ENCODE measurements around the gene XRCC5.

DNA sequence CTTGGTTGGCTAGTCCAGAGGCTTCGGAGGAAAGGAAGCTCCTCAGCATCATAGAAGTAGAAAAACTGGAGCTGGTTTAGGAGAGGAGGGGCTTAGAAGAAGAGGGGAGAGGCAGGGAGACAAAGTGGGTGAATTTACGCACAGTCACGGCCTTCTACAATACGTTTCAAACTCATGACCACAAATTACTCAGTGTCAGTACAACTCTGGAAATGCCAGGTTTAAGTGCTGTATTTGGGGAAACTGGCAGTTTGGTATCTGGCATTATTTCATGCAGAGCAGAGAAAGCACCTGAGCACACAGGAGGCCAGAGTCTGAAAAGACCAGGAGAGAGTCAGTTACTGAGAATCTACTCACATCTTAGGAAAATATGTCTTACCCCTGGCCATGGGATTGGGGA is 55.4 kb downstream of the XRCC5 start:
- TF ChIP-seq TAF1 (IDR thresholded peaks at IDR 0.05; ENCODE audit: borderline replicate concordance, insufficient read depth, low read length) (no peak), POLR2AphosphoS5 (IDR thresholded peaks at IDR 0.05; ENCODE audit: low read depth, low read length) (no peak), SIN3A (IDR thresholded peaks at IDR 0.05; ENCODE audit: borderline replicate concordance, insufficient read depth, low read length) (no peak)
- TF ChIP-seq, protein P1, sequence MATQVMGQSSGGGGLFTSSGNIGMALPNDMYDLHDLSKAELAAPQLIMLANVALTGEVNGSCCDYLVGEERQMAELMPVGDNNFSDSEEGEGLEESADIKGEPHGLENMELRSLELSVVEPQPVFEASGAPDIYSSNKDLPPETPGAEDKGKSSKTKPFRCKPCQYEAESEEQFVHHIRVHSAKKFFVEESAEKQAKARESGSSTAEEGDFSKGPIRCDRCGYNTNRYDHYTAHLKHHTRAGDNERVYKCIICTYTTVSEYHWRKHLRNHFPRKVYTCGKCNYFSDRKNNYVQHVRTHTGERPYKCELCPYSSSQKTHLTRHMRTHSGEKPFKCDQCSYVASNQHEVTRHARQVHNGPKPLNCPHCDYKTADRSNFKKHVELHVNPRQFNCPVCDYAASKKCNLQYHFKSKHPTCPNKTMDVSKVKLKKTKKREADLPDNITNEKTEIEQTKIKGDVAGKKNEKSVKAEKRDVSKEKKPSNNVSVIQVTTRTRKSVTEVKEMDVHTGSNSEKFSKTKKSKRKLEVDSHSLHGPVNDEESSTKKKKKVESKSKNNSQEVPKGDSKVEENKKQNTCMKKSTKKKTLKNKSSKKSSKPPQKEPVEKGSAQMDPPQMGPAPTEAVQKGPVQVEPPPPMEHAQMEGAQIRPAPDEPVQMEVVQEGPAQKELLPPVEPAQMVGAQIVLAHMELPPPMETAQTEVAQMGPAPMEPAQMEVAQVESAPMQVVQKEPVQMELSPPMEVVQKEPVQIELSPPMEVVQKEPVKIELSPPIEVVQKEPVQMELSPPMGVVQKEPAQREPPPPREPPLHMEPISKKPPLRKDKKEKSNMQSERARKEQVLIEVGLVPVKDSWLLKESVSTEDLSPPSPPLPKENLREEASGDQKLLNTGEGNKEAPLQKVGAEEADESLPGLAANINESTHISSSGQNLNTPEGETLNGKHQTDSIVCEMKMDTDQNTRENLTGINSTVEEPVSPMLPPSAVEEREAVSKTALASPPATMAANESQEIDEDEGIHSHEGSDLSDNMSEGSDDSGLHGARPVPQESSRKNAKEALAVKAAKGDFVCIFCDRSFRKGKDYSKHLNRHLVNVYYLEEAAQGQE (IDR thresholded peaks at IDR 0.05; ENCODE audit: insufficient read depth in 1 of 2, low read depth in 2 of 2, low read length in 2 of 2) = no peak

All from PFSK-1 (cell line).